ENCODE measurements around the gene FLVCR2. TPM values are rescaled to one million over a fixed set of nuclear protein-coding genes. Genes with fewer than 3 reads are reported as not detected.

Gene FLVCR2
- total and polyA plus RNA-seq, 2 of the 13 experiments (the other 11 are each of a cell fraction or from before 2014, with no cell fraction given) = 9.9 to 10.5 TPM

DNA sequence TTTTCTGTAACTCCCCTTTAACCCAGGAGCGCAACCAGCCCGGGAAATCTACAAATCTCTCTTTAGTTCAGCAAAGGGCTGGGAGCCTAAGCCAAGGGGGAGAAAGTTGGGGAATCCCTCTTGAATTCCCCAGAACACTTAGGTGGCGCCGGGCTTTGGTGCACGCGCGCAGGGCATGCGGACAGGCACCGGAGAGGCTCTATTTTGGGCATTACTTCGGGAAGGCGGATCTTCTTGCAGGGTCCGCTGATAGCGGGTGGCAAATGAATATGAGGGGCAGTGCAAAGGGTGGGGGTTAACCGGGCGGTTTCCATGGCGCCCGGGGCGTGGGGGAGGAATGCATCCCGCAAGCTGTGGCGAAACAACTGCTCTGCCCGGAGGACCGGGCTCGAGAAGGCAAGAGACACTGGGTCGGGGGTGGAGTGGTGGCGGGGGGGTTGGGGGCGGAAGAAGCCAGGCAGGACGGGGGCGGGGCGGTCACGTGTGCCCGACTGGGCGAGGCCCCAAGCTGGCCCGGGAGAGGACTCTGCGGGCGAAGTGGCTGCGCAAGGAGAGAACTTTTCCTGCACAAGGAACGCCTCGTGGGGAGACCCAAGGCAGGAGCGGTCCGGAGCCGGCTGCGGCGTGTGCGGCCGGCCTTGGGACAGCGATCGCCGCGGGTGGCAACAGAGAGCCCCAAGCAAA is at the start of gene FLVCR2 (continued):
- TF ChIP-seq SRSF1 (optimal IDR thresholded peaks at IDR 0.05; ENCODE audit: low read depth, low read length) (no peak), ZNF577 (CRISPR knock-in tag; IDR thresholded peaks at IDR 0.05; ENCODE audit: borderline replicate concordance, low read depth) (no peak), HMG20B (CRISPR knock-in tag; conservative IDR thresholded peaks at IDR 0.05) (no peak), MTF2 (CRISPR knock-in tag; IDR thresholded peaks at IDR 0.05; ENCODE audit: borderline replicate concordance) (no peak), TGIF2 (CRISPR knock-in tag; IDR thresholded peaks at IDR 0.05) (no peak), SP2 (CRISPR knock-in tag; IDR thresholded peaks at IDR 0.05) (no peak; the same call in 1 of the 2 replicates), ZNF768 (CRISPR knock-in tag; IDR thresholded peaks at IDR 0.05) (0 out of 2 replicates have a peak, but pooled peaks have one; percentile 40), ATF2 (CRISPR knock-in tag; IDR thresholded peaks at IDR 0.05) (no peak), DDIT3 (CRISPR knock-in tag; IDR thresholded peaks at IDR 0.05) (no peak), ZSCAN25 (CRISPR knock-in tag; IDR thresholded peaks at IDR 0.05) (no peak), ZNF136 (CRISPR knock-in tag; IDR thresholded peaks at IDR 0.05; ENCODE audit: low read depth) (no peak), TBP (CRISPR knock-in tag; IDR thresholded peaks at IDR 0.05) (0 out of 2 replicates have a peak, but pooled peaks have one; percentile 37), ESRRA (CRISPR knock-in tag; IDR thresholded peaks at IDR 0.05; ENCODE audit: low read depth) (no peak), TFE3 (CRISPR knock-in tag; IDR thresholded peaks at IDR 0.05) (no peak), ISL2 (CRISPR knock-in tag; IDR thresholded peaks at IDR 0.05) (0 out of 2 replicates have a peak, but pooled peaks have one; percentile 26), ZBTB4 (CRISPR knock-in tag; IDR thresholded peaks at IDR 0.05; ENCODE audit: borderline replicate concordance) (no peak), KLF16 (CRISPR knock-in tag; IDR thresholded peaks at IDR 0.05) (0 out of 4 replicates have a peak, but pooled peaks of 1 of the 2 experiments have one; percentile 55)
- TF ChIP-seq, protein P1, sequence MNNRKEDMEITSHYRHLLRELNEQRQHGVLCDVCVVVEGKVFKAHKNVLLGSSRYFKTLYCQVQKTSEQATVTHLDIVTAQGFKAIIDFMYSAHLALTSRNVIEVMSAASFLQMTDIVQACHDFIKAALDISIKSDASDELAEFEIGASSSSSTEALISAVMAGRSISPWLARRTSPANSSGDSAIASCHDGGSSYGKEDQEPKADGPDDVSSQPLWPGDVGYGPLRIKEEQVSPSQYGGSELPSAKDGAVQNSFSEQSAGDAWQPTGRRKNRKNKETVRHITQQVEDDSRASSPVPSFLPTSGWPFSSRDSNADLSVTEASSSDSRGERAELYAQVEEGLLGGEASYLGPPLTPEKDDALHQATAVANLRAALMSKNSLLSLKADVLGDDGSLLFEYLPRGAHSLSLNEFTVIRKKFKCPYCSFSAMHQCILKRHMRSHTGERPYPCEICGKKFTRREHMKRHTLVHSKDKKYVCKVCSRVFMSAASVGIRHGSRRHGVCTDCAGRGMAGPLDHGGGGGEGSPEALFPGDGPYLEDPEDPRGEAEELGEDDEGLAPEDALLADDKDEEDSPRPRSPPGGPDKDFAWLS (CRISPR knock-in tag; IDR thresholded peaks at IDR 0.05; ENCODE audit: borderline replicate concordance) = no peak

Measured in HepG2 (cell line).